BLaER1 treated with 17β-estradiol and CSF1 and Interleukin-3, amounts not matched to agents 10 nM and 100 nM (cell line): ENCODE results near the gene IRF9.

ENCODE experiments used
- H3K27ac ChIP-seq, 11 experiments: shearing (Covaris generic); formaldehyde crosslinking; 2 replicates each; pipeline ENCODE4 v1.8.1; 2022
- H3K27me3 ChIP-seq, 11 experiments: shearing (Covaris generic); formaldehyde crosslinking; 2 replicates each; pipeline ENCODE4 v1.8.1; 2022
- H3K36me3 ChIP-seq, 11 experiments: shearing (Covaris generic); formaldehyde crosslinking; 2 replicates each; pipeline ENCODE4 v1.8.1; 2022
- H3K4me1 ChIP-seq, 10 experiments: shearing (Covaris generic); formaldehyde crosslinking; 2 replicates each; pipeline ENCODE4 v1.8.1; 2022
- H3K4me2 ChIP-seq, 11 experiments: shearing (Covaris generic); formaldehyde crosslinking; 2 replicates each; pipeline ENCODE4 v1.8.1; 2022
- H3K4me3 ChIP-seq, 10 experiments: shearing (Covaris generic); formaldehyde crosslinking; 2 replicates each; pipeline ENCODE4 v1.8.1; 2022
- H3K9ac ChIP-seq, 11 experiments: shearing (Covaris generic); formaldehyde crosslinking; 2 replicates each; pipeline ENCODE4 v1.8.1; 2022
- H3K9me3 ChIP-seq, 11 experiments: shearing (Covaris generic); formaldehyde crosslinking; replicated peaks in 1 of 11; 2 replicates each; pipeline ENCODE4 v1.8.1; 2022
- H4K20me1 ChIP-seq, 11 experiments: shearing (Covaris generic); formaldehyde crosslinking; 2 replicates each; pipeline ENCODE4 v1.8.1; 2022
- Cebpa-rat ChIP-seq, 11 experiments: shearing (Covaris generic); IDR thresholded peaks; 2 replicates each; pipeline ENCODE4 v1.8.1; 2022

Gene IRF9

GRCh38 chr14:24130380-24130716, 30.7 kb upstream of the IRF9 start, which contains the start of gene FITM1:
Gene FITM1 (plus strand): TSS chr14:24130659. CDS start chr14:24131564, 905 bp downstream.
- Histone ChIP-seq H3K4me1 (peaks cover 11 to 43% (median 31%) of the 10 kb centered on the region in 10 experiments), H3K4me3 (no peak within 1 kb of the TSS), H3K36me3 (no peaks in the 10 kb centered on the region; a peak in 1 of 22 replicates), H3K4me2 (peak within 1 kb of the TSS in 10 of 11 experiments; percentile 12 to 52 (median 28); a peak in 14 of 22 replicates), H3K9ac (peak within 1 kb of the TSS in 3 of 11 experiments; percentile 4 to 21 (median 13); a peak in 1 of 22 replicates), H3K27me3 (no peaks in the 10 kb centered on the region), H3K27ac (0 out of 22 replicates have a peak within 1 kb of the TSS, but pooled peaks of 1 of the 11 experiments have one; percentile 14), H4K20me1 (no peaks in the 10 kb centered on the region; a peak in 1 of 22 replicates), H3K9me3 (no peaks in the 10 kb centered on the region)
- TF ChIP-seq Cebpa-rat (IDR thresholded peaks at IDR 0.05) = no peak

- H3K4me2 ChIP-seq = peak overlapping the region in 10 of 11 experiments; percentile 12 to 52 (median 28); a peak in 14 of 22 replicates
- H3K9ac ChIP-seq = peak overlapping the region in 3 of 11 experiments; percentile 4 to 21 (median 13); a peak in 1 of 22 replicates
- no peak for TF ChIP-seq Cebpa-rat (IDR thresholded peaks at IDR 0.05)
- H3K36me3 ChIP-seq = no peaks in the 10 kb centered on the region; a peak in 1 of 22 replicates
- no peaks in the 10 kb centered on the region; a peak in 1 of 22 replicates for H4K20me1 ChIP-seq
- no peaks in the 10 kb centered on the region for H3K27me3 ChIP-seq
- H3K27ac ChIP-seq = 0 out of 22 replicates have a peak overlapping the region, but pooled peaks of 1 of the 11 experiments have one; percentile 14
- H3K4me1 ChIP-seq = peaks cover 14 to 41% (median 30%) of the 10 kb centered on the region in 10 experiments
- H3K9me3 ChIP-seq = no peaks in the 10 kb centered on the region
- H3K4me3 ChIP-seq = no peak overlapping the region
These were observed 30.1 kb upstream of the IRF9 start for GRCh38 chr14:24130717-24131548.

GRCh38 chr14:24131549-24131966, 29.5 kb upstream of the IRF9 start:
- Histone ChIP-seq H3K9ac (no peak overlapping the region), H3K36me3 (no peaks in the 10 kb centered on the region; a peak in 1 of 22 replicates), H3K9me3 (no peaks in the 10 kb centered on the region), H3K4me1 (peaks cover 15 to 38% (median 27%) of the 10 kb centered on the region in 10 experiments), H3K4me3 (no peak overlapping the region), H3K27me3 (no peaks in the 10 kb centered on the region), H4K20me1 (peaks cover 0 to 4% (median 1%) of the 10 kb centered on the region in 11 experiments; a peak in 6 of 22 replicates), H3K27ac (no peak overlapping the region), H3K4me2 (no peak overlapping the region)
- no peak for TF ChIP-seq Cebpa-rat (IDR thresholded peaks at IDR 0.05)

GRCh38 chr14:24132061-24132685, 28.9 kb upstream of the IRF9 start:
- H3K9ac ChIP-seq = no peak overlapping the region
- H3K4me3 ChIP-seq = no peak overlapping the region
- peaks cover 0 to 3% (median 2%) of the 10 kb centered on the region in 11 experiments; a peak in 17 of 22 replicates for H3K36me3 ChIP-seq
- no peak overlapping the region for H3K27ac ChIP-seq
- H3K9me3 ChIP-seq = no peaks in the 10 kb centered on the region
- no peak overlapping the region for H3K4me2 ChIP-seq
- no peak for TF ChIP-seq Cebpa-rat (IDR thresholded peaks at IDR 0.05)
- H4K20me1 ChIP-seq = peaks cover 0 to 11% (median 8%) of the 10 kb centered on the region in 11 experiments; a peak in 9 of 22 replicates
- H3K4me1 ChIP-seq = peaks cover 21 to 38% (median 31%) of the 10 kb centered on the region in 10 experiments
- no peaks in the 10 kb centered on the region for H3K27me3 ChIP-seq

- peaks cover 29 to 38% (median 32%) of the 10 kb centered on the region in 10 experiments for H3K4me1 ChIP-seq
- H3K4me2 ChIP-seq = no peak overlapping the region
- no peaks in the 10 kb centered on the region for H3K27me3 ChIP-seq
- TF ChIP-seq Cebpa-rat (IDR thresholded peaks at IDR 0.05) = no peak
- peaks cover 0 to 19% (median 16%) of the 10 kb centered on the region in 11 experiments; a peak in 15 of 22 replicates for H4K20me1 ChIP-seq
- no peak overlapping the region for H3K9ac ChIP-seq
- H3K9me3 ChIP-seq = no peaks in the 10 kb centered on the region
- no peak overlapping the region for H3K4me3 ChIP-seq
- peaks cover 7 to 12% (median 10%) of the 10 kb centered on the region in 11 experiments for H3K36me3 ChIP-seq
- H3K27ac ChIP-seq = no peak overlapping the region
These were observed 28.1 kb upstream of the IRF9 start for GRCh38 chr14:24132976-24133375.

- H3K9me3 ChIP-seq = no peaks in the 10 kb centered on the region
- H4K20me1 ChIP-seq = peaks cover 0 to 25% (median 22%) of the 10 kb centered on the region in 11 experiments; a peak in 15 of 22 replicates
- H3K4me2 ChIP-seq = no peak overlapping the region
- no peak overlapping the region for H3K27ac ChIP-seq
- peaks cover 35 to 43% (median 37%) of the 10 kb centered on the region in 10 experiments for H3K4me1 ChIP-seq
- no peak for TF ChIP-seq Cebpa-rat (IDR thresholded peaks at IDR 0.05)
- peaks cover 15 to 19% (median 17%) of the 10 kb centered on the region in 11 experiments for H3K36me3 ChIP-seq
- H3K4me3 ChIP-seq = no peak overlapping the region
- H3K9ac ChIP-seq = no peak overlapping the region
- H3K27me3 ChIP-seq = no peaks in the 10 kb centered on the region
These were observed 27.3 kb upstream of the IRF9 start for GRCh38 chr14:24133735-24134134.

GRCh38 chr14:24135584-24135833, 25.6 kb upstream of the IRF9 start:
- H3K9me3 ChIP-seq = no peaks in the 10 kb centered on the region
- H3K4me2 ChIP-seq = peak overlapping the region; percentile 81 to 99 (median 92)
- H3K4me3 ChIP-seq = peak overlapping the region; percentile 83 to 100 (median 96)
- H3K4me1 ChIP-seq = peaks cover 48 to 58% (median 51%) of the 10 kb centered on the region in 10 experiments
- TF ChIP-seq Cebpa-rat (IDR thresholded peaks at IDR 0.05) = no peak
- peak overlapping the region in 8 of 11 experiments; percentile 22 to 96 (median 90); a peak in 9 of 22 replicates for H3K27ac ChIP-seq
- no peaks in the 10 kb centered on the region for H3K27me3 ChIP-seq
- H4K20me1 ChIP-seq = peaks cover 0 to 43% (median 34%) of the 10 kb centered on the region in 11 experiments; a peak in 17 of 22 replicates
- peaks cover 25 to 32% (median 27%) of the 10 kb centered on the region in 11 experiments for H3K36me3 ChIP-seq
- peak overlapping the region; percentile 93 to 98 (median 96) for H3K9ac ChIP-seq

- peak within 1 kb of the TSS; percentile 83 to 100 (median 96) for H3K4me3 ChIP-seq
- H3K4me2 ChIP-seq = peak within 1 kb of the TSS; percentile 85 to 99 (median 97)
- H3K36me3 ChIP-seq = peaks cover 25 to 32% (median 27%) of the 10 kb centered on the region in 11 experiments
- H4K20me1 ChIP-seq = peaks cover 0 to 49% (median 34%) of the 10 kb centered on the region in 11 experiments; a peak in 17 of 22 replicates
- peak within 1 kb of the TSS; percentile 93 to 98 (median 96) for H3K9ac ChIP-seq
- H3K4me1 ChIP-seq = peaks cover 43 to 52% (median 46%) of the 10 kb centered on the region in 10 experiments
- H3K27me3 ChIP-seq = no peaks in the 10 kb centered on the region
- H3K9me3 ChIP-seq = no peaks in the 10 kb centered on the region
- H3K27ac ChIP-seq = peak within 1 kb of the TSS; percentile 82 to 96 (median 92)
- no peak for TF ChIP-seq Cebpa-rat (IDR thresholded peaks at IDR 0.05)
These were observed 25.0 kb upstream of the IRF9 start, which contains the start of gene PSME1 for GRCh38 chr14:24135834-24136683. Gene PSME1 (plus strand): TSS chr14:24136194. CDS start chr14:24136263, 69 bp downstream.
